Fibroblast of lung (primary cell): ENCODE results near the gene FBXL17.

Experiments
- EZH2 ChIP-seq: IDR thresholded peaks from 2 replicates; pipeline ENCODE4 v1.5.1; 2012; ENCODE audit warnings: low read length, control low read depth, mild to moderate bottlenecking; ENCODE audit errors: missing control alignments
- TF ChIP-seq, protein P1 (sequence below), 2 donors: IDR thresholded peaks in 1 of 2; conservative IDR thresholded peaks in 1 of 2; 1 replicate in 1 of 2; 2 replicates in 1 of 2; pipeline ENCODE4 v1.5.1; 2011 to 2012; ENCODE audit warnings: low read length in 2 of 2, control low read depth in 1 of 2, inconsistent platforms in 1 of 2, low read depth in 1 of 2, mild to moderate bottlenecking in 1 of 2

DNA sequence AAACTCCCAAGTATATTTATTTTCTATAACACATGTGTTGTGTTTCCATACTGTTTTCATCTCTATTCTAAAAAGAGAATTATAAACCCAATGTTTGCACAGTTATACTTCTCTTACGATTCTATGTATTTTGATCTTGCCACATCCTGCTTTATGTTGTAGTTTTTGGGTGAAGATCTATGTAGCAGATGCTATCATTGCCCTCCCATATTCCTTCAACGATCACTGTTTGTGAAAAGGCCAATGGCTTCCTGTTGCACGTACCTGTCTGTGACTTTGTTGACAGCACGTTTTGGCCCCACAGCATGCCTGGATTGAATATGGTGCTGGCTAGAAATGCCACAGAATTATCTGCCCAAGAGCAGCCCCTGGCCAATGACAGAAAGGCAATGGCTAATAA lies 456.7 kb downstream of the FBXL17 start:
- TF ChIP-seq, protein P1, sequence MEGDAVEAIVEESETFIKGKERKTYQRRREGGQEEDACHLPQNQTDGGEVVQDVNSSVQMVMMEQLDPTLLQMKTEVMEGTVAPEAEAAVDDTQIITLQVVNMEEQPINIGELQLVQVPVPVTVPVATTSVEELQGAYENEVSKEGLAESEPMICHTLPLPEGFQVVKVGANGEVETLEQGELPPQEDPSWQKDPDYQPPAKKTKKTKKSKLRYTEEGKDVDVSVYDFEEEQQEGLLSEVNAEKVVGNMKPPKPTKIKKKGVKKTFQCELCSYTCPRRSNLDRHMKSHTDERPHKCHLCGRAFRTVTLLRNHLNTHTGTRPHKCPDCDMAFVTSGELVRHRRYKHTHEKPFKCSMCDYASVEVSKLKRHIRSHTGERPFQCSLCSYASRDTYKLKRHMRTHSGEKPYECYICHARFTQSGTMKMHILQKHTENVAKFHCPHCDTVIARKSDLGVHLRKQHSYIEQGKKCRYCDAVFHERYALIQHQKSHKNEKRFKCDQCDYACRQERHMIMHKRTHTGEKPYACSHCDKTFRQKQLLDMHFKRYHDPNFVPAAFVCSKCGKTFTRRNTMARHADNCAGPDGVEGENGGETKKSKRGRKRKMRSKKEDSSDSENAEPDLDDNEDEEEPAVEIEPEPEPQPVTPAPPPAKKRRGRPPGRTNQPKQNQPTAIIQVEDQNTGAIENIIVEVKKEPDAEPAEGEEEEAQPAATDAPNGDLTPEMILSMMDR (conservative IDR thresholded peaks at IDR 0.05 in 1 of 2, IDR thresholded peaks at IDR 0.05 in 1 of 2; ENCODE audit: low read depth in 1 of 2, low read length in 2 of 2), result no peak
- no peak for TF ChIP-seq EZH2
